HCT116 (cell line): Measurements from ENCODE around the gene RFTN1. TPM values are rescaled to one million over a fixed set of nuclear protein-coding genes. Genes with fewer than 3 reads are reported as not detected.

Source experiments
- ATAC-seq: fragments of 200-7000 bp; cut with Tn5 transposase; 2 replicates; pipeline ENCODE4 v1.9.1; 2020; ENCODE audit warnings: mild to moderate bottlenecking, moderate library complexity
- BruUV-seq: library from RNA; stranded (reverse); fragments of 400-500 nt; replicated peaks from 2 replicates; lab custom pipeline; 2021; lab: Mats Ljungman, UMichigan
- CTCF ChIA-PET: fragments of 300-600 bp; sonication (Branson Sonifier 250); formaldehyde crosslinking; loops from one replicate; lab custom pipeline; 2021; ENCODE audit warnings: antibody characterized with exemption; lab: Charles Lee
- POLR2A ChIA-PET: fragments of 300-600, 350-600 bp; sonication (Branson Sonifier 250); formaldehyde crosslinking; loops from one replicate; lab custom pipeline; 2021; ENCODE audit warnings: antibody characterized with exemption; lab: Charles Lee
- RAD21 ChIA-PET, 2 experiments: fragments of 300-600 bp; sonication (Branson Sonifier 250); formaldehyde crosslinking; loops; one replicate each; lab custom pipeline; 2023; ENCODE audit warnings: low total read pairs in 2 of 2; ENCODE audit not compliant: uncharacterized antibody in 2 of 2, unreplicated experiment in 2 of 2, low non-redundant PET in 1 of 2; lab: Charles Lee
- DNase-seq: peaks from one replicate; pipeline ENCODE4 v3.0.0-alpha.2; 2010; ENCODE audit warnings: low read depth, low spot score
- H2AFZ ChIP-seq: fragments of 200-600 bp; shearing (Covaris generic), sonication (generic); 2 replicates; pipeline ENCODE4 v1.6.1; 2017; ENCODE audit warnings: low read depth, mixed run types, mixed read lengths, antibody characterized with exemption, low read length; ENCODE audit not compliant: poor library complexity, severe bottlenecking
- H3K27ac ChIP-seq: 2 replicates; pipeline ENCODE4 v1.5.1; 2012; ENCODE audit warnings: low read depth, low read length
- H3K27me3 ChIP-seq: fragments of 200-600 bp; sonication (generic); 2 replicates; pipeline ENCODE4 v1.6.1; 2016; ENCODE audit warnings: mixed run types, low read length, mixed read lengths; ENCODE audit not compliant: insufficient read depth
- H3K36me3 ChIP-seq, 2 experiments: fragments of 200-500 bp in 1 of 2; fragments of 200-600 bp in 1 of 2; sonication (Bioruptor generic) in 1 of 2; sonication (generic) in 1 of 2; 2 replicates each; pipeline versions ENCODE4 v1.5.1 to v1.6.1; 2014 to 2016; ENCODE audit warnings: low read length in 2 of 2, inconsistent platforms in 1 of 2, mixed read lengths in 1 of 2, mixed run types in 1 of 2; ENCODE audit not compliant: insufficient read depth in 2 of 2, control insufficient read depth in 1 of 2
- H3K4me1 ChIP-seq, 2 experiments: fragments of 200-600 bp in 1 of 2; sonication (generic) in 1 of 2; 2 replicates each; pipeline versions ENCODE4 v1.5.1 to v1.6.1; 2012 to 2017; ENCODE audit warnings: low read length in 2 of 2, inconsistent platforms in 1 of 2, mild to moderate bottlenecking in 1 of 2, mixed read lengths in 1 of 2, mixed run types in 1 of 2, moderate library complexity in 1 of 2; ENCODE audit not compliant: insufficient read depth in 2 of 2, control insufficient read depth in 1 of 2
- H3K4me2 ChIP-seq: fragments of 200-600 bp; sonication (generic); 2 replicates; pipeline ENCODE4 v1.6.1; 2017; ENCODE audit warnings: mixed run types, low read length, mixed read lengths
- H3K4me3 ChIP-seq, 2 experiments: fragments of 200-600 bp in 1 of 2; sonication (generic) in 1 of 2; replicated peaks in 1 of 2; 2 replicates each; pipeline ENCODE4 v1.5.1; 2011 to 2016; ENCODE audit warnings: low read length in 2 of 2, control low read depth in 1 of 2, low read depth in 1 of 2, mild to moderate bottlenecking in 1 of 2, mixed read lengths in 1 of 2, mixed run types in 1 of 2
- H3K79me2 ChIP-seq: fragments of 200-600 bp; sonication (generic); 2 replicates; pipeline ENCODE4 v1.6.1; 2017; ENCODE audit warnings: mild to moderate bottlenecking, mixed run types, low read length, moderate library complexity, mixed read lengths; ENCODE audit not compliant: insufficient read depth
- H3K9ac ChIP-seq: fragments of 200-600 bp; sonication (generic); 2 replicates; pipeline ENCODE4 v1.6.1; 2016; ENCODE audit warnings: low read length, mixed read lengths
- H3K9me2 ChIP-seq: fragments of 200-600 bp; sonication (generic), shearing (Covaris generic); 2 replicates; pipeline ENCODE4 v1.6.1; 2017; ENCODE audit warnings: mixed run types, mild to moderate bottlenecking, moderate library complexity; ENCODE audit not compliant: insufficient read depth
- H3K9me3 ChIP-seq, 2 experiments: fragments of 200-500 bp in 1 of 2; fragments of 200-600 bp in 1 of 2; sonication (Bioruptor generic) in 1 of 2; sonication (generic) in 1 of 2; 2 replicates each; pipeline ENCODE4 v1.6.1; 2014 to 2017; ENCODE audit warnings: low read length in 2 of 2, mixed read lengths in 2 of 2, inconsistent platforms in 1 of 2, low read depth in 1 of 2, mild to moderate bottlenecking in 1 of 2, mixed run types in 1 of 2, moderate library complexity in 1 of 2; ENCODE audit not compliant: control insufficient read depth in 1 of 2, insufficient read depth in 1 of 2
- H4K20me1 ChIP-seq: fragments of 200-600 bp; sonication (generic), shearing (Covaris generic); 2 replicates; pipeline ENCODE4 v1.6.1; 2017; ENCODE audit warnings: mixed run types, mild to moderate bottlenecking, moderate library complexity; ENCODE audit not compliant: insufficient read depth
- ATF3 ChIP-seq: IDR thresholded peaks from 2 replicates; pipeline ENCODE4 v1.6.1; 2012
- EGR1 ChIP-seq: IDR thresholded peaks from 2 replicates; pipeline ENCODE4 v1.6.1; 2012; ENCODE audit warnings: low read depth
- ELF1 ChIP-seq: IDR thresholded peaks from 2 replicates; pipeline ENCODE4 v1.6.1; 2012; ENCODE audit warnings: low read depth, borderline replicate concordance
- FOSL1 ChIP-seq: IDR thresholded peaks from 2 replicates; pipeline ENCODE4 v1.6.1; 2012; ENCODE audit warnings: low read depth
- MAX ChIP-seq: IDR thresholded peaks from 2 replicates; pipeline ENCODE4 v1.6.1; 2012
- POLR2AphosphoS5 ChIP-seq: IDR thresholded peaks from 2 replicates; pipeline ENCODE4 v1.6.1; 2011; ENCODE audit warnings: mild to moderate bottlenecking, low read depth, low read length, moderate library complexity
- RAD21 ChIP-seq: IDR thresholded peaks from 2 replicates; pipeline ENCODE4 v1.6.1; 2012; ENCODE audit warnings: low read depth, mild to moderate bottlenecking
- REST ChIP-seq: IDR thresholded peaks from 2 replicates; pipeline ENCODE4 v1.6.1; 2012; ENCODE audit warnings: low read depth
- SIN3A ChIP-seq: IDR thresholded peaks from 2 replicates; pipeline ENCODE4 v1.6.1; 2012; ENCODE audit warnings: low read depth
- SP1 ChIP-seq: IDR thresholded peaks from 2 replicates; pipeline ENCODE4 v1.6.1; 2012; ENCODE audit warnings: low read depth
- TCF7L2 ChIP-seq: IDR thresholded peaks from 2 replicates; pipeline ENCODE4 v1.7.0; 2011; ENCODE audit warnings: borderline replicate concordance, inconsistent platforms; ENCODE audit not compliant: insufficient read depth, insufficient read length; ENCODE audit errors: extremely low read depth
- YY1 ChIP-seq: IDR thresholded peaks from 2 replicates; pipeline ENCODE4 v1.6.1; 2011; ENCODE audit warnings: low read length, low read depth, moderate library complexity, mild to moderate bottlenecking; ENCODE audit not compliant: insufficient replicate concordance; ENCODE audit errors: extremely low read depth
- ZBTB33 ChIP-seq: IDR thresholded peaks from 2 replicates; pipeline ENCODE4 v1.6.1; 2011; ENCODE audit warnings: mild to moderate bottlenecking, low read length, moderate library complexity; ENCODE audit not compliant: insufficient replicate concordance; ENCODE audit errors: extremely low read depth
- intact Hi-C: fragments of 100-400 bp; cut with micrococcal nuclease; formaldehyde crosslinking; loops from 2 replicates; pipeline ENCODE4 v1.10.0; 2022
- total RNA-seq: library from RNA; stranded (reverse); gene quantifications from one replicate; pipeline ENCODE4 v1.2.1, GENCODE V29; 2021; ENCODE audit not compliant: unreplicated experiment

RFTN1 gene
- total RNA-seq, 1 experiment from 2014 or later: 3.9 TPM

- H4K20me1 ChIP-seq: no peaks in the 10 kb centered on the region
- no peak for ATAC-seq
- CTCF ChIA-PET: no interaction called here
Measured at GRCh38 chr3:16470590-16470989, 42.9 kb downstream of the RFTN1 start.

GRCh38 chr3:16468336-16469098, 45.0 kb downstream of the RFTN1 start:
- H3K79me2 ChIP-seq: no peaks in the 10 kb centered on the region
- DNase-seq (no peak), ATAC-seq (no peak)
- no peak overlapping the region for H2AFZ ChIP-seq
- H3K4me3 ChIP-seq: no peak overlapping the region
- no peaks in the 10 kb centered on the region for H3K36me3 ChIP-seq
- H3K27ac ChIP-seq: no peak overlapping the region
- H3K9me3 ChIP-seq: no peaks in the 10 kb centered on the region
- ChIA-PET POLR2A (no interaction called here), RAD21 (no interaction called here), CTCF (no interaction called here)
- H3K9me2 ChIP-seq: no peaks in the 10 kb centered on the region
- BruUV-seq: no TSS peak
- no peak overlapping the region for H3K9ac ChIP-seq
- H3K4me2 ChIP-seq: no peak overlapping the region
- H3K4me1 ChIP-seq: no peaks in the 10 kb centered on the region
- H3K27me3 ChIP-seq: no peaks in the 10 kb centered on the region
- intact Hi-C loops: no loop called here
- H4K20me1 ChIP-seq: no peaks in the 10 kb centered on the region
- TF ChIP-seq RAD21 (no peak), YY1 (no peak), EGR1 (no peak), ELF1 (no peak), POLR2AphosphoS5 (no peak), SP1 (no peak), REST (no peak), ZBTB33 (no peak), MAX (no peak), SIN3A (no peak)

More at GRCh38 chr3:16470590-16470989, 42.9 kb downstream of the RFTN1 start:
- POLR2A ChIA-PET: no interaction called here
- RAD21 ChIA-PET: no interaction called here
- H3K9me2 ChIP-seq: no peaks in the 10 kb centered on the region
- BruUV-seq: no TSS peak
- no peaks in the 10 kb centered on the region for H3K27me3 ChIP-seq
- intact Hi-C loops: no loop called here
- no peak overlapping the region for H3K4me3 ChIP-seq
- H3K4me1 ChIP-seq: no peaks in the 10 kb centered on the region
- H2AFZ ChIP-seq: no peak overlapping the region
- no peaks in the 10 kb centered on the region for H3K36me3 ChIP-seq
- no peak overlapping the region for H3K4me2 ChIP-seq
- H3K9me3 ChIP-seq: no peaks in the 10 kb centered on the region
- no peak for TF ChIP-seq TCF7L2
- TF ChIP-seq SIN3A: no peak
- no peak for TF ChIP-seq RAD21
- no peak for TF ChIP-seq FOSL1
- TF ChIP-seq POLR2AphosphoS5: no peak
- TF ChIP-seq ATF3: no peak
- no peak for DNase-seq
- H3K27ac ChIP-seq: no peak overlapping the region
- no peaks in the 10 kb centered on the region for H3K79me2 ChIP-seq
- no peak overlapping the region for H3K9ac ChIP-seq
